ENCODE data around the gene RARRES1.
"Not testable (repeated sequence)": the region's sequence is repeated elsewhere in the genome, so short reads cannot be mapped to it uniquely, and the experiment has no call there.

The RARRES1 gene

GRCh38 chr3:158693866-158694456 is 38.3 kb downstream of the RARRES1 start:
- DNase-seq (ENCODE audit: low read depth), result not testable (repeated sequence)

GRCh38 chr3:158685159-158685558 is 47.1 kb downstream of the RARRES1 start:
- no peak for DNase-seq (ENCODE audit: low read depth)

- no peak for DNase-seq (ENCODE audit: low read depth)
Observed at GRCh38 chr3:158683230-158683962, 48.9 kb downstream of the RARRES1 start.

- no peak for DNase-seq (ENCODE audit: low read depth)
Observed at GRCh38 chr3:158680861-158681260, 51.4 kb downstream of the RARRES1 start.

GRCh38 chr3:158679547-158680000 is 52.7 kb downstream of the RARRES1 start:
- no peak for DNase-seq (ENCODE audit: low read depth)

GRCh38 chr3:158678687-158679086 is 53.6 kb downstream of the RARRES1 start:
- DNase-seq (ENCODE audit: low read depth), result no peak

GRCh38 chr3:158672215-158673176 is 59.8 kb downstream of the RARRES1 start, which contains the start of gene LXN:
Gene LXN, minus strand, starts transcription at chr3:158672648. Its CDS starts 170 bp downstream, at chr3:158672478.
- peak; percentile 63 for DNase-seq (ENCODE audit: low read depth)

- no peak for DNase-seq (ENCODE audit: low read depth)
Observed at GRCh38 chr3:158671821-158672214, 60.4 kb downstream of the RARRES1 start.

- no peak for DNase-seq (ENCODE audit: low read depth)
Observed at GRCh38 chr3:158668506-158668905, 63.8 kb downstream of the RARRES1 start.

- no peak for DNase-seq (ENCODE audit: low read depth)
Observed at GRCh38 chr3:158666416-158666815, 65.8 kb downstream of the RARRES1 start.

GRCh38 chr3:158663832-158664231 is 68.4 kb downstream of the RARRES1 start:
- DNase-seq (ENCODE audit: low read depth), result no peak

- DNase-seq (ENCODE audit: low read depth), result no peak
Observed at GRCh38 chr3:158663246-158663645, 69.0 kb downstream of the RARRES1 start.

- DNase-seq (ENCODE audit: low read depth), result no peak
Observed at GRCh38 chr3:158660711-158661110, 71.5 kb downstream of the RARRES1 start.

- DNase-seq (ENCODE audit: low read depth), result peak; percentile 31
Observed at GRCh38 chr3:158659454-158660237, 72.6 kb downstream of the RARRES1 start.

GRCh38 chr3:158658889-158659288 is 73.4 kb downstream of the RARRES1 start:
- no peak for DNase-seq (ENCODE audit: low read depth)

GRCh38 chr3:158652463-158652862 is 79.8 kb downstream of the RARRES1 start:
- no peak for DNase-seq (ENCODE audit: low read depth)

- no peak for DNase-seq (ENCODE audit: low read depth)
Observed at GRCh38 chr3:158651192-158651591, 81.1 kb downstream of the RARRES1 start.

GRCh38 chr3:158649791-158650190 is 82.5 kb downstream of the RARRES1 start:
- DNase-seq (ENCODE audit: low read depth), result no peak

Data from activated T-cell treated with anti-CD3 and anti-CD28 coated beads for 1 hour (primary cell).